GM23338 (cell line): ENCODE results near the gene CIDEA.
"Not testable (repeated sequence)": the region's sequence is repeated elsewhere in the genome, so short reads cannot be mapped to it uniquely, and the experiment has no call there.

ENCODE experiments used
- CTCF ChIP-seq, 2 experiments: fragments of 200-600 bp in 1 of 2; sonication (generic) in 1 of 2; conservative IDR thresholded peaks; 2 replicates each; pipeline versions ENCODE4 v1.5.1 to v1.6.1; 2016 to 2017; ENCODE audit warnings: antibody characterized with exemption in 2 of 2, low read depth in 2 of 2, mild to moderate bottlenecking in 2 of 2, moderate library complexity in 1 of 2
- ZNF462 ChIP-seq: fragments of 250-450 bp; sonication (Bioruptor Pico); IDR thresholded peaks from 2 replicates; pipeline ENCODE4 v1.5.0; 2020; ENCODE audit warnings: mild to moderate bottlenecking, moderate library complexity
- TF ChIP-seq, protein P1 (sequence below): IDR thresholded peaks from one replicate; pipeline ENCODE4 v1.6.1; 2018; ENCODE audit warnings: antibody characterized with exemption; ENCODE audit not compliant: unreplicated experiment

DNA sequence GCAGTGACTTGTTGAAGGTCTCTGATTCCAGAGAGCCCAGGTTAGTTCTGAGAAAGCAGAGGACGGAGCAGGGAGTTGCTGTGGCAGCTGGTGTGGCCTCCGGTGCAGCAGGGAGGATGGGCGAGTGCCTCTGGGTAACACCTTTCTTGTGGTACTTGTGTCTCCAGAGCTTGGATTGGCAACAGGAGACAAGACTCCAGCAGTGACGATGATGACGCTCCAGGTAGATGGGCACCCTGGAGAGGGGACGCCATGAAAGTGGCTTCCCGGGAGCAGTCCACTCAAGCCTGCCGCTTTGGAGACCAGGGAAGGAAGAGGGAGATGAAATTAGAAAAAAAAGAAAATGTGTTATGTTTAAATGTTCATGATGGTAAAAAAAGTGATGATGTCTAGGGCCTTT, 23.6 kb upstream of the CIDEA start:
- TF ChIP-seq, protein P1, sequence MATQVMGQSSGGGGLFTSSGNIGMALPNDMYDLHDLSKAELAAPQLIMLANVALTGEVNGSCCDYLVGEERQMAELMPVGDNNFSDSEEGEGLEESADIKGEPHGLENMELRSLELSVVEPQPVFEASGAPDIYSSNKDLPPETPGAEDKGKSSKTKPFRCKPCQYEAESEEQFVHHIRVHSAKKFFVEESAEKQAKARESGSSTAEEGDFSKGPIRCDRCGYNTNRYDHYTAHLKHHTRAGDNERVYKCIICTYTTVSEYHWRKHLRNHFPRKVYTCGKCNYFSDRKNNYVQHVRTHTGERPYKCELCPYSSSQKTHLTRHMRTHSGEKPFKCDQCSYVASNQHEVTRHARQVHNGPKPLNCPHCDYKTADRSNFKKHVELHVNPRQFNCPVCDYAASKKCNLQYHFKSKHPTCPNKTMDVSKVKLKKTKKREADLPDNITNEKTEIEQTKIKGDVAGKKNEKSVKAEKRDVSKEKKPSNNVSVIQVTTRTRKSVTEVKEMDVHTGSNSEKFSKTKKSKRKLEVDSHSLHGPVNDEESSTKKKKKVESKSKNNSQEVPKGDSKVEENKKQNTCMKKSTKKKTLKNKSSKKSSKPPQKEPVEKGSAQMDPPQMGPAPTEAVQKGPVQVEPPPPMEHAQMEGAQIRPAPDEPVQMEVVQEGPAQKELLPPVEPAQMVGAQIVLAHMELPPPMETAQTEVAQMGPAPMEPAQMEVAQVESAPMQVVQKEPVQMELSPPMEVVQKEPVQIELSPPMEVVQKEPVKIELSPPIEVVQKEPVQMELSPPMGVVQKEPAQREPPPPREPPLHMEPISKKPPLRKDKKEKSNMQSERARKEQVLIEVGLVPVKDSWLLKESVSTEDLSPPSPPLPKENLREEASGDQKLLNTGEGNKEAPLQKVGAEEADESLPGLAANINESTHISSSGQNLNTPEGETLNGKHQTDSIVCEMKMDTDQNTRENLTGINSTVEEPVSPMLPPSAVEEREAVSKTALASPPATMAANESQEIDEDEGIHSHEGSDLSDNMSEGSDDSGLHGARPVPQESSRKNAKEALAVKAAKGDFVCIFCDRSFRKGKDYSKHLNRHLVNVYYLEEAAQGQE: not testable (repeated sequence)
- not testable (repeated sequence) for TF ChIP-seq CTCF (conservative IDR thresholded peaks at IDR 0.05; ENCODE audit: low read depth in 2 of 2); ZNF462 (CRISPR knock-in tag)
